Panc1 (cell line): Measurements from ENCODE around the gene SSC4D. TPM values are rescaled to one million over a fixed set of nuclear protein-coding genes. Genes with fewer than 3 reads are reported as not detected.
A peak's percentile ranks its signal among the peaks of the same experiment; 100 is the strongest.

Experiments used
- ATAC-seq: fragments of 200-7000 bp; cut with Tn5 transposase; 2 replicates; pipeline ENCODE4 v1.9.1; 2020; ENCODE audit warnings: mild to moderate bottlenecking, moderate library complexity
- BruUV-seq: library from RNA; stranded (reverse); fragments of 400-500 nt; replicated peaks from 2 replicates; lab custom pipeline; 2021; lab: Mats Ljungman, UMichigan
- CTCF ChIA-PET: fragments of 300-600 bp; sonication (Branson Sonifier 250); formaldehyde crosslinking; loops from one replicate; lab custom pipeline; 2022; ENCODE audit warnings: antibody characterized with exemption; lab: Charles Lee
- POLR2A ChIA-PET: fragments of 300-600 bp; sonication (Branson Sonifier 250); formaldehyde crosslinking; loops from one replicate; lab custom pipeline; 2022; ENCODE audit warnings: antibody characterized with exemption; lab: Charles Lee
- DNase-seq: peaks from one replicate; pipeline ENCODE4 v3.0.0-alpha.2; 2010; ENCODE audit warnings: low read depth, low spot score
- H3K27ac ChIP-seq: 2 replicates; pipeline ENCODE4 v1.5.1; 2011; ENCODE audit warnings: mild to moderate bottlenecking, low read length, inconsistent platforms
- H3K27me3 ChIP-seq: fragments of 200-500 bp; sonication (Bioruptor generic); 2 replicates; pipeline ENCODE4 v1.6.0; 2014; ENCODE audit warnings: low read length, inconsistent platforms; ENCODE audit not compliant: control insufficient read depth, insufficient read depth
- H3K36me3 ChIP-seq: fragments of 200-500 bp; sonication (Bioruptor generic); 2 replicates; pipeline ENCODE4 v1.5.1; 2014; ENCODE audit warnings: inconsistent platforms, mild to moderate bottlenecking, low read length, moderate library complexity; ENCODE audit not compliant: control insufficient read depth, insufficient read depth
- H3K4me1 ChIP-seq: 2 replicates; pipeline ENCODE4 v1.5.1; 2011; ENCODE audit warnings: inconsistent platforms, mild to moderate bottlenecking, low read length, moderate library complexity; ENCODE audit not compliant: control insufficient read depth, insufficient read depth
- H3K4me3 ChIP-seq, 2 experiments: 2 replicates each; pipeline ENCODE4 v1.5.1; 2011 to 2012; ENCODE audit warnings: low read depth in 2 of 2, low read length in 2 of 2, mild to moderate bottlenecking in 2 of 2, inconsistent platforms in 1 of 2, moderate library complexity in 1 of 2
- H3K9me3 ChIP-seq: fragments of 200-500 bp; sonication (Bioruptor generic); 2 replicates; pipeline ENCODE4 v1.5.1; 2014; ENCODE audit warnings: low read depth, mild to moderate bottlenecking, inconsistent platforms, low read length, moderate library complexity; ENCODE audit not compliant: control insufficient read depth, insufficient read depth
- POLR2AphosphoS5 ChIP-seq: IDR thresholded peaks from 2 replicates; pipeline ENCODE4 v1.6.1; 2012; ENCODE audit warnings: mild to moderate bottlenecking, low read depth, low read length, moderate library complexity
- SIN3A ChIP-seq: IDR thresholded peaks from 2 replicates; pipeline ENCODE4 v1.6.1; 2012; ENCODE audit warnings: low read depth, mild to moderate bottlenecking, low read length, moderate library complexity, borderline replicate concordance; ENCODE audit not compliant: insufficient read depth
- TCF7L2 ChIP-seq: IDR thresholded peaks from 2 replicates; pipeline ENCODE4 v1.6.1; 2011; ENCODE audit warnings: mild to moderate bottlenecking, low read depth, low read length, inconsistent platforms
- in situ Hi-C: cut with HindIII; loops from 2 replicates; pipeline ENCODE4 v1.10.0; 2016; ENCODE audit warnings: low sequenced_read_pairs, low pct_unique_long_range_greater_than_20kb
- intact Hi-C: fragments of 100-400 bp; cut with micrococcal nuclease; formaldehyde crosslinking; loops from one replicate; pipeline ENCODE4 v1.10.0; 2022; ENCODE audit not compliant: unreplicated experiment
- total RNA-seq: library from RNA; stranded (reverse); gene quantifications from one replicate; pipeline ENCODE4 v1.2.1, GENCODE V29; 2021; ENCODE audit not compliant: unreplicated experiment
- TF ChIP-seq, protein P1 (sequence below), 2 experiments: IDR thresholded peaks; 2 replicates each; pipeline ENCODE4 v1.6.1; 2011 to 2012; ENCODE audit warnings: low read depth in 2 of 2, control low read depth in 1 of 2, low read length in 1 of 2, mild to moderate bottlenecking in 1 of 2, moderate library complexity in 1 of 2; ENCODE audit not compliant: insufficient read depth in 1 of 2
- TF ChIP-seq, protein P2 (sequence below): fragments of 450-650 bp; IDR thresholded peaks from 2 replicates; pipeline ENCODE4 v1.5.1; 2017; ENCODE audit warnings: mild to moderate bottlenecking

SSC4D gene
- total RNA-seq, 1 experiment from 2014 or later: 1.6 TPM

DNA sequence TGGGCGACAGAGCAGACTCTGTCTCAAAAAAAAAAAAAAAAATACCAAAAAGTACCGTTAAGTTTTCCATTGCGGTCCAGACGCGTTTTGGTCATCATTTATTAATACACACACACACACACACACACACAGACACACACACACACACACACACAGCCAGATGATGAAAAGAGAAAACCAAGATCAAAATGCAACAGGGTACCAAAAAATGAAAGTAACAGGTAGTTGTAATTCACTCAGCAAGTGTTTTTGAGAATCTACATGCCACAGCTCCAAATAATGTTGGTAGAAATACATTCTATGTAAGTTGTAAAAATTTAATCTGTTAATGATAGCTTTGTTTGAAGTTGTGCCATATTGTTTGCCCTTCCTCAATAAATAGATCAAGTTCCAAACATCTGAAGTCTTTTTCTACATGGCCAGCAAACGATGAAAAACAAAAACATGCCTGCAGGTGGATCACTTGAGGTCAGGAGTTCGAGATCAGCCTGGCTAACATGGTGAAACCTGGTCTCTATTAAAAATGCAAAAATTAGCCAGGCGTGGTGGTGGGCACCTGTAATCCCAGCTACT, 60.1 kb downstream of the SSC4D start:
- POLR2A ChIA-PET: interaction anchor here (0.6 kb wide), 1 partner anchor 1214 kb away, joined by 3 read pairs; no protein-coding TSS in a partner anchor
- H3K4me3 ChIP-seq: no peak overlapping the region
- H3K4me1 ChIP-seq: no peaks in the 10 kb centered on the region
- H3K27ac ChIP-seq: no peak overlapping the region
- no peak for ATAC-seq
- intact Hi-C loops (no loop called here), in situ Hi-C loops (no loop called here)
- CTCF ChIA-PET: no interaction called here
- TSS peak; percentile 2 for BruUV-seq
- TF ChIP-seq, protein P1, sequence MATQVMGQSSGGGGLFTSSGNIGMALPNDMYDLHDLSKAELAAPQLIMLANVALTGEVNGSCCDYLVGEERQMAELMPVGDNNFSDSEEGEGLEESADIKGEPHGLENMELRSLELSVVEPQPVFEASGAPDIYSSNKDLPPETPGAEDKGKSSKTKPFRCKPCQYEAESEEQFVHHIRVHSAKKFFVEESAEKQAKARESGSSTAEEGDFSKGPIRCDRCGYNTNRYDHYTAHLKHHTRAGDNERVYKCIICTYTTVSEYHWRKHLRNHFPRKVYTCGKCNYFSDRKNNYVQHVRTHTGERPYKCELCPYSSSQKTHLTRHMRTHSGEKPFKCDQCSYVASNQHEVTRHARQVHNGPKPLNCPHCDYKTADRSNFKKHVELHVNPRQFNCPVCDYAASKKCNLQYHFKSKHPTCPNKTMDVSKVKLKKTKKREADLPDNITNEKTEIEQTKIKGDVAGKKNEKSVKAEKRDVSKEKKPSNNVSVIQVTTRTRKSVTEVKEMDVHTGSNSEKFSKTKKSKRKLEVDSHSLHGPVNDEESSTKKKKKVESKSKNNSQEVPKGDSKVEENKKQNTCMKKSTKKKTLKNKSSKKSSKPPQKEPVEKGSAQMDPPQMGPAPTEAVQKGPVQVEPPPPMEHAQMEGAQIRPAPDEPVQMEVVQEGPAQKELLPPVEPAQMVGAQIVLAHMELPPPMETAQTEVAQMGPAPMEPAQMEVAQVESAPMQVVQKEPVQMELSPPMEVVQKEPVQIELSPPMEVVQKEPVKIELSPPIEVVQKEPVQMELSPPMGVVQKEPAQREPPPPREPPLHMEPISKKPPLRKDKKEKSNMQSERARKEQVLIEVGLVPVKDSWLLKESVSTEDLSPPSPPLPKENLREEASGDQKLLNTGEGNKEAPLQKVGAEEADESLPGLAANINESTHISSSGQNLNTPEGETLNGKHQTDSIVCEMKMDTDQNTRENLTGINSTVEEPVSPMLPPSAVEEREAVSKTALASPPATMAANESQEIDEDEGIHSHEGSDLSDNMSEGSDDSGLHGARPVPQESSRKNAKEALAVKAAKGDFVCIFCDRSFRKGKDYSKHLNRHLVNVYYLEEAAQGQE (IDR thresholded peaks at IDR 0.05; ENCODE audit: insufficient read depth in 1 of 2, low read depth in 2 of 2, low read length in 1 of 2): no peak
- TF ChIP-seq SIN3A: no peak
- TF ChIP-seq, protein P2, sequence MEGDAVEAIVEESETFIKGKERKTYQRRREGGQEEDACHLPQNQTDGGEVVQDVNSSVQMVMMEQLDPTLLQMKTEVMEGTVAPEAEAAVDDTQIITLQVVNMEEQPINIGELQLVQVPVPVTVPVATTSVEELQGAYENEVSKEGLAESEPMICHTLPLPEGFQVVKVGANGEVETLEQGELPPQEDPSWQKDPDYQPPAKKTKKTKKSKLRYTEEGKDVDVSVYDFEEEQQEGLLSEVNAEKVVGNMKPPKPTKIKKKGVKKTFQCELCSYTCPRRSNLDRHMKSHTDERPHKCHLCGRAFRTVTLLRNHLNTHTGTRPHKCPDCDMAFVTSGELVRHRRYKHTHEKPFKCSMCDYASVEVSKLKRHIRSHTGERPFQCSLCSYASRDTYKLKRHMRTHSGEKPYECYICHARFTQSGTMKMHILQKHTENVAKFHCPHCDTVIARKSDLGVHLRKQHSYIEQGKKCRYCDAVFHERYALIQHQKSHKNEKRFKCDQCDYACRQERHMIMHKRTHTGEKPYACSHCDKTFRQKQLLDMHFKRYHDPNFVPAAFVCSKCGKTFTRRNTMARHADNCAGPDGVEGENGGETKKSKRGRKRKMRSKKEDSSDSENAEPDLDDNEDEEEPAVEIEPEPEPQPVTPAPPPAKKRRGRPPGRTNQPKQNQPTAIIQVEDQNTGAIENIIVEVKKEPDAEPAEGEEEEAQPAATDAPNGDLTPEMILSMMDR: no peak
- no peak for TF ChIP-seq POLR2AphosphoS5
- DNase-seq: no peak
- no peaks in the 10 kb centered on the region for H3K27me3 ChIP-seq
- H3K36me3 ChIP-seq: peaks cover 9% of the 10 kb centered on the region
- H3K9me3 ChIP-seq: no peaks in the 10 kb centered on the region

DNA sequence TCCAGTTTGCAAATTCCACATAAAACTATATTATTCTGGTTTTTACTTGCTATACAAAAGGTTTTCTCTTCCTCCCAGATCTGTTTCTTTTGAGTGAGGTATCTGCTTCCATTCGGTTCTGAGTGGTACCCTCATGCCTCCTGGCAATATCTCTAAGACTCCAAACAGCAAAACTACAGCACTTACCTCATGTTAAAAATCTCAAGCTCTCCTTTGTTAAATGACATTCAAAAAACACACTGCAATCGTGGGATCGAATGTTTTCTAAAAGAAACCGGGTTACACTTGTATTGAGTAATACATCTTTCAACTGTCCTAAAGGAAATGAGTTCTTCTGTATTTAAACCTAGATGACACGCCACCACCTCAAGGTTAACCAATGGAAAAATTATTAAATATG, 61.8 kb downstream of the SSC4D start:
- TSS peak; percentile 16 for BruUV-seq
- no peak overlapping the region for H3K27ac ChIP-seq
- no peaks in the 10 kb centered on the region for H3K27me3 ChIP-seq
- in situ Hi-C loops: no loop called here
- DNase-seq: no peak
- ChIA-PET POLR2A (no interaction called here), CTCF (no interaction called here)
- H3K36me3 ChIP-seq: peaks cover 16% of the 10 kb centered on the region
- H3K4me1 ChIP-seq: no peaks in the 10 kb centered on the region
- no peak overlapping the region for H3K4me3 ChIP-seq
- no peaks in the 10 kb centered on the region for H3K9me3 ChIP-seq
- intact Hi-C loops: no loop called here
- no peak for ATAC-seq
- TF ChIP-seq POLR2AphosphoS5 (no peak), TCF7L2 (no peak), SIN3A (no peak)
- TF ChIP-seq, protein P2: no peak
- TF ChIP-seq, protein P1 (IDR thresholded peaks at IDR 0.05; ENCODE audit: insufficient read depth in 1 of 2, low read depth in 2 of 2, low read length in 1 of 2): no peak
